HL-60/S4 (cell line): ENCODE results near the gene OR11H6.
"Not testable (repeated sequence)": the region's sequence is repeated elsewhere in the genome, so short reads cannot be mapped to it uniquely, and the experiment has no call there.

Experiments
- in situ Hi-C: fragments of 300-500 bp; cut with MboI; formaldehyde crosslinking; loops from 2 replicates; pipeline ENCODE4 v1.14.3; 2022; ENCODE audit warnings: low sequenced_read_pairs

Gene OR11H6

GRCh38 chr14:20247646-20248246 lies 24.2 kb downstream of the OR11H6 start:
- in situ Hi-C loops = no loop called here

- in situ Hi-C loops = no loop called here
Measured at GRCh38 chr14:20262642-20263128, 39.2 kb downstream of the OR11H6 start.

GRCh38 chr14:20264361-20264760 lies 40.9 kb downstream of the OR11H6 start:
- in situ Hi-C loops = not testable (repeated sequence)

DNA sequence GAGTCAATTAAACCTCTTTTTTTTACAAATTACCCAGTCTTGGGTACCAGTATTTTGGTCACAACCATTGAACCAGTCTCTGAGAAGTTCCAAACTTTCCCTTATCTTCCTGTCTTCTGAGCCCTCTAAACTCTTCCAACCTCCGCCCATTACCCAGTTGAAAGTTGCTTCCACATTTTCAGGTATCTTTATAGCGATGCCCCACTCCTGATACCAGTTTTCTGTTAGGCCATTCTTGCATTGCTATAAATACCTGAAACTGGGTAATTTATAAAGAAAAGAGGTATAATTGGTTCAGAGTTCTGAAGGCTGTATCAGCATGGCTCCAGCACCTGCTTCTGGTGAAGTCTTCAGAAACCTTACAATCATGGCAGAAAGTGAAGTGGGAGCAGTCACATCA lies 50.6 kb downstream of the OR11H6 start:
- in situ Hi-C loops = no loop called here
